Neutrophil (primary cell): ENCODE measurements around the gene BBOF1.

ENCODE experiments used
- H3K27ac ChIP-seq: fragments of 200-600 bp; sonication (generic); 2 replicates; pipeline ENCODE4 v1.5.1; 2016; ENCODE audit warnings: mild to moderate bottlenecking, moderate library complexity
- H3K27me3 ChIP-seq: fragments of 200-600 bp; sonication (generic); 2 replicates; pipeline ENCODE4 v1.6.0; 2016; ENCODE audit warnings: mild to moderate bottlenecking
- H3K36me3 ChIP-seq: fragments of 200-600 bp; sonication (generic); 2 replicates; pipeline ENCODE4 v1.5.1; 2017
- H3K4me1 ChIP-seq, 2 experiments: fragments of 200-600 bp in 1 of 2; sonication (generic) in 1 of 2; 1 replicate in 1 of 2; 2 replicates in 1 of 2; pipeline versions ENCODE4 v1.5.1 to v1.6.1; 2013 to 2016; ENCODE audit warnings: low read depth in 1 of 2, low read length in 1 of 2, mild to moderate bottlenecking in 1 of 2, moderate library complexity in 1 of 2; ENCODE audit not compliant: control insufficient read depth in 1 of 2, insufficient read depth in 1 of 2
- H3K4me3 ChIP-seq, 2 experiments: fragments of 200-600 bp in 1 of 2; sonication (generic) in 1 of 2; 1 replicate in 1 of 2; 2 replicates in 1 of 2; pipeline ENCODE4 v1.5.1; 2013 to 2016; ENCODE audit warnings: low read depth in 1 of 2, low read length in 1 of 2, mild to moderate bottlenecking in 1 of 2, moderate library complexity in 1 of 2
- H3K9me3 ChIP-seq: fragments of 200-600 bp; sonication (generic); 2 replicates; pipeline ENCODE4 v1.5.1; 2016
- TF ChIP-seq, protein P1 (sequence below): fragments of 200-600 bp; sonication (generic); IDR thresholded peaks from 2 replicates; pipeline ENCODE4 v1.5.1; 2016; ENCODE audit warnings: antibody characterized with exemption

The BBOF1 gene

DNA sequence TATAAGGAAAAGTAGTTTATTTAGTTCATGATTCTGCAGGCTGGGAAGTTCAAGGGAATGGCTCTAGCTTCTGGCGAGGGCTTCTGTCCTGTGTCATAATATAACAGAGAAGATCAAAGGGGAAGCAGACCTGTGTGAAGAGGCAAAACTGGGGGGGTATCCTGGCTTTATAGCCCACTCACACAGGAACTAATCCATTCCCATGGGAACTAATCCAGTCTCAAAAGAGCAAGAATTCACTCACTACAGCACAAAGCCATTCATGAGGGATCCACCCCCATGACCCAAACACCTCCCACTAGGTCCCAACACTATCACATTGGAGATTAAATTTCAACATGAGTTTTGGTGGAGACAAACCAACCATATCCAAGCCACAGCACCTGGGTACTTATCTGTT, 58.3 kb downstream of the BBOF1 start:
- Histone ChIP-seq H3K9me3 (no peaks in the 10 kb centered on the region), H3K27ac (no peak overlapping the region), H3K27me3 (no peaks in the 10 kb centered on the region), H3K4me3 (no peak overlapping the region), H3K4me1 (no peaks in the 10 kb centered on the region), H3K36me3 (peaks cover 2% of the 10 kb centered on the region)
- TF ChIP-seq, protein P1, sequence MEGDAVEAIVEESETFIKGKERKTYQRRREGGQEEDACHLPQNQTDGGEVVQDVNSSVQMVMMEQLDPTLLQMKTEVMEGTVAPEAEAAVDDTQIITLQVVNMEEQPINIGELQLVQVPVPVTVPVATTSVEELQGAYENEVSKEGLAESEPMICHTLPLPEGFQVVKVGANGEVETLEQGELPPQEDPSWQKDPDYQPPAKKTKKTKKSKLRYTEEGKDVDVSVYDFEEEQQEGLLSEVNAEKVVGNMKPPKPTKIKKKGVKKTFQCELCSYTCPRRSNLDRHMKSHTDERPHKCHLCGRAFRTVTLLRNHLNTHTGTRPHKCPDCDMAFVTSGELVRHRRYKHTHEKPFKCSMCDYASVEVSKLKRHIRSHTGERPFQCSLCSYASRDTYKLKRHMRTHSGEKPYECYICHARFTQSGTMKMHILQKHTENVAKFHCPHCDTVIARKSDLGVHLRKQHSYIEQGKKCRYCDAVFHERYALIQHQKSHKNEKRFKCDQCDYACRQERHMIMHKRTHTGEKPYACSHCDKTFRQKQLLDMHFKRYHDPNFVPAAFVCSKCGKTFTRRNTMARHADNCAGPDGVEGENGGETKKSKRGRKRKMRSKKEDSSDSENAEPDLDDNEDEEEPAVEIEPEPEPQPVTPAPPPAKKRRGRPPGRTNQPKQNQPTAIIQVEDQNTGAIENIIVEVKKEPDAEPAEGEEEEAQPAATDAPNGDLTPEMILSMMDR = no peak

- Histone ChIP-seq H3K27ac (no peak overlapping the region), H3K4me1 (peaks cover 17 to 20% of the 10 kb centered on the region in 2 experiments), H3K4me3 (no peak overlapping the region), H3K36me3 (no peaks in the 10 kb centered on the region), H3K9me3 (no peaks in the 10 kb centered on the region), H3K27me3 (no peaks in the 10 kb centered on the region)
- TF ChIP-seq, protein P1 = no peak
These were observed 61.8 kb downstream of the BBOF1 start for GRCh38 chr14:74080820-74081460.

GRCh38 chr14:74081491-74081890, 62.3 kb downstream of the BBOF1 start:
- no peaks in the 10 kb centered on the region for H3K9me3 ChIP-seq
- H3K27ac ChIP-seq = no peak overlapping the region
- no peaks in the 10 kb centered on the region for H3K36me3 ChIP-seq
- H3K4me3 ChIP-seq = no peak overlapping the region
- H3K4me1 ChIP-seq = peaks cover 17 to 20% of the 10 kb centered on the region in 2 experiments
- no peaks in the 10 kb centered on the region for H3K27me3 ChIP-seq
- TF ChIP-seq, protein P1 = no peak

- Histone ChIP-seq H3K4me1 (peaks cover 17 to 20% of the 10 kb centered on the region in 2 experiments), H3K36me3 (no peaks in the 10 kb centered on the region), H3K27ac (no peak overlapping the region), H3K9me3 (no peaks in the 10 kb centered on the region), H3K4me3 (no peak overlapping the region), H3K27me3 (no peaks in the 10 kb centered on the region)
- TF ChIP-seq, protein P1 = no peak
These were observed 64.0 kb downstream of the BBOF1 start for GRCh38 chr14:74083161-74083560.

DNA sequence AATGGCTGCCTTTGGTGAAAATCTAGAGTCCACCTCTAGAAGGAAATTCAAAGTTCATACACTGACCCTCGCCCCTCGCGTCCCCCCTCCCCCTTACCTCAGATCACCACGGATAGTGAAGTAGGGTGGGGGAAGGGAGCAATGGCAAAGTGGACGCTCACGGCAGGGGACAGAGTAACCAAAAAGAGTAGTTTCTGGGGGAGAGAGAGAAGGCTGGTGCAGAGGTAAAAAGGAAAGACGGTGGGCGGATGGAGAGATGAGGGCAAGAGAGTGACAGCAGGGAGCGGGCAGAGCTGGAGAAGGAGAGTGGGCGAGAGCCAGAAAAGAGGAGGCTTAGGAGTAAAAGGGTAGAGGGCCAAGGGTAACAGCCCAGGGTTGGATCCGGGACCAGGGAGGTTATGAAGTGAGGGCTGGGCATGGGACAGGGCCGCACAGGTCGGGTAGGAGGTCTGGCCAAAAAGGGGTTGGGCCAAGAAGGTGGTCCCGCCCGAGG, 64.7 kb downstream of the BBOF1 start:
- Histone ChIP-seq H3K4me1 (peaks cover 17 to 20% of the 10 kb centered on the region in 2 experiments), H3K36me3 (no peaks in the 10 kb centered on the region), H3K4me3 (peak overlapping the region; percentile 75 to 76), H3K27ac (peak overlapping the region; percentile 74), H3K27me3 (no peaks in the 10 kb centered on the region), H3K9me3 (no peaks in the 10 kb centered on the region)
- TF ChIP-seq, protein P1 = no peak
